B cell (primary cell): ENCODE measurements around the gene NUP210. TPM values are rescaled to one million over a fixed set of nuclear protein-coding genes. Genes with fewer than 3 reads are reported as not detected.
"Not testable (repeated sequence)": the region's sequence is repeated elsewhere in the genome, so short reads cannot be mapped to it uniquely, and the experiment has no call there.

Experiments
- ATAC-seq: fragments of 200-7000 bp; cut with Tn5 transposase; one replicate; pipeline ENCODE4 v1.10.0; 2021; ENCODE audit warnings: low read depth, mild to moderate bottlenecking, moderate number of reproducible peaks, moderate library complexity
- CTCF ChIA-PET: fragments of 350-600 bp; sonication (Branson Sonifier 250); formaldehyde crosslinking; loops from one replicate; lab custom pipeline; 2021; ENCODE audit warnings: antibody characterized with exemption, inconsistent platforms; lab: Charles Lee
- POLR2A ChIA-PET: fragments of 350-600 bp; sonication (Branson Sonifier 250); formaldehyde crosslinking; loops from one replicate; lab custom pipeline; 2021; ENCODE audit warnings: antibody characterized with exemption; lab: Charles Lee
- DNase-seq: peaks from one replicate; pipeline ENCODE4 v3.0.0; 2013
- H2AFZ ChIP-seq: 2 replicates; pipeline ENCODE4 v1.6.1; 2012; ENCODE audit warnings: mild to moderate bottlenecking, low read depth, low read length; ENCODE audit not compliant: insufficient read depth, poor library complexity, severe bottlenecking
- H3K27ac ChIP-seq, 2 donors: 1 replicate in 1 of 2; 2 replicates in 1 of 2; pipeline ENCODE4 v1.5.1; 2012 to 2013; ENCODE audit warnings: low read length in 2 of 2, mild to moderate bottlenecking in 2 of 2, moderate library complexity in 1 of 2
- H3K27me3 ChIP-seq, 4 experiments: fragments of 200-600 bp in 1 of 4; sonication (generic) in 1 of 4; replicated peaks in 1 of 4; 1 replicate in 2 of 4; 2 replicates in 2 of 4; pipeline versions ENCODE4 v1.6.1 to v1.7.0; 2013 to 2016; ENCODE audit warnings: low read length in 3 of 4, mild to moderate bottlenecking in 2 of 4, mixed read lengths in 1 of 4, moderate library complexity in 1 of 4; ENCODE audit not compliant: insufficient read depth in 4 of 4, control insufficient read depth in 3 of 4; ENCODE audit errors: control extremely low read depth in 1 of 4
- H3K36me3 ChIP-seq, 2 experiments: replicated peaks in 1 of 2; 1 replicate in 1 of 2; 2 replicates in 1 of 2; pipeline versions ENCODE4 v1.6.1 to v1.7.1; 2013; ENCODE audit warnings: low read length in 1 of 2; ENCODE audit not compliant: insufficient read depth in 2 of 2, control insufficient read depth in 1 of 2; ENCODE audit errors: control extremely low read depth in 1 of 2, extremely low read depth in 1 of 2
- H3K4me1 ChIP-seq, 2 donors: fragments of 200-600 bp in 1 of 2; sonication (generic) in 1 of 2; 1 replicate in 1 of 2; 2 replicates in 1 of 2; pipeline versions ENCODE4 v1.5.1 to v1.6.1; 2013 to 2017; ENCODE audit warnings: low read length in 2 of 2; ENCODE audit not compliant: control insufficient read depth in 2 of 2, insufficient read depth in 2 of 2
- H3K4me2 ChIP-seq: replicated peaks from 2 replicates; pipeline ENCODE3; 2012; ENCODE audit warnings: mild to moderate bottlenecking, low read depth, low read length; ENCODE audit not compliant: poor library complexity, severe bottlenecking
- H3K4me3 ChIP-seq, 5 experiments: fragments of 200-600 bp in 1 of 5; sonication (generic) in 1 of 5; 1 replicate in 3 of 5; 2 replicates in 2 of 5; pipeline versions ENCODE4 v1.5.1 to v1.7.0; 2011 to 2016; ENCODE audit warnings: low read length in 4 of 5, mild to moderate bottlenecking in 4 of 5, low read depth in 2 of 5, control low read depth in 1 of 5, moderate library complexity in 1 of 5; ENCODE audit not compliant: insufficient read depth in 1 of 5; ENCODE audit errors: control extremely low read depth in 1 of 5, extremely low read depth in 1 of 5
- H3K79me2 ChIP-seq: fragments of 200-600 bp; sonication (generic); one replicate; pipeline ENCODE4 v1.6.0; 2016; ENCODE audit warnings: low read length; ENCODE audit not compliant: control insufficient read depth, insufficient read depth
- H3K9ac ChIP-seq: fragments of 200-600 bp; sonication (generic); 2 replicates; pipeline ENCODE4 v1.6.1; 2017; ENCODE audit warnings: mild to moderate bottlenecking, low read length, moderate library complexity
- H3K9me3 ChIP-seq, 3 donors: one replicate each; pipeline versions ENCODE4 v1.6.1 to v1.7.1; 2013; ENCODE audit warnings: low read length in 2 of 3; ENCODE audit not compliant: control insufficient read depth in 2 of 3, insufficient read depth in 1 of 3; ENCODE audit errors: control extremely low read depth in 1 of 3
- H4K20me1 ChIP-seq: 2 replicates; pipeline ENCODE4 v1.6.0; 2012; ENCODE audit warnings: mild to moderate bottlenecking, low read length; ENCODE audit not compliant: insufficient read depth, control insufficient read depth, poor library complexity, severe bottlenecking
- H3K27ac Mint-ChIP-seq: one replicate; pipeline ENCODE4 v1.8.0; 2021; ENCODE audit warnings: mixed read lengths
- H3K27me3 Mint-ChIP-seq: one replicate; pipeline ENCODE4 v1.8.0; 2021; ENCODE audit warnings: mixed read lengths
- H3K4me1 Mint-ChIP-seq: one replicate; pipeline ENCODE4 v1.8.0; 2021; ENCODE audit warnings: mixed read lengths
- H3K4me3 Mint-ChIP-seq: one replicate; pipeline ENCODE4 v1.8.0; 2021; ENCODE audit warnings: mixed read lengths
- H3K9me3 Mint-ChIP-seq: one replicate; pipeline ENCODE4 v1.8.0; 2022; ENCODE audit warnings: mixed read lengths; ENCODE audit not compliant: insufficient read depth
- CTCF ChIP-seq: fragments of 200-600 bp; IDR thresholded peaks from one replicate; pipeline ENCODE4 v1.8.0; 2022; ENCODE audit warnings: antibody characterized with exemption, mild to moderate bottlenecking
- EZH2 ChIP-seq: IDR thresholded peaks from 2 replicates; pipeline ENCODE4 v1.6.1; 2012; ENCODE audit warnings: borderline replicate concordance, low read depth, mild to moderate bottlenecking, moderate library complexity, low read length; ENCODE audit not compliant: insufficient read depth, poor library complexity, severe bottlenecking
- WGBS: methylation state at CpG from one replicate; pipeline ENCODE4 v1.1.5; 2013; ENCODE audit warnings: missing lambda C conversion rate; ENCODE audit not compliant: insufficient coverage; 5-methylcytosine and 5-hydroxymethylcytosine counted together
- intact Hi-C: fragments of 100-400 bp; cut with micrococcal nuclease; formaldehyde crosslinking; loops from one replicate; pipeline ENCODE4 v1.10.0; 2022
- polyA plus RNA-seq: library from polyadenylated mRNA; depleted of rRNA; stranded (reverse); fragments of >200 nt; gene quantifications from 2 replicates; pipeline ENCODE4 v1.2.3, GENCODE V29; 2012
- total RNA-seq, 2 donors: library from RNA; stranded (reverse); fragments of 120-200 nt in 1 of 2; gene quantifications; 1 replicate in 1 of 2; 2 replicates in 1 of 2; pipeline versions ENCODE4 v1.2.3 to v1.2.4, GENCODE V29; 2013 to 2022

NUP210 gene
- total and polyA plus RNA-seq, 2 donors (not counting 1 experiment from before 2014, with no cell fraction given) = 114 to 159 TPM

DNA sequence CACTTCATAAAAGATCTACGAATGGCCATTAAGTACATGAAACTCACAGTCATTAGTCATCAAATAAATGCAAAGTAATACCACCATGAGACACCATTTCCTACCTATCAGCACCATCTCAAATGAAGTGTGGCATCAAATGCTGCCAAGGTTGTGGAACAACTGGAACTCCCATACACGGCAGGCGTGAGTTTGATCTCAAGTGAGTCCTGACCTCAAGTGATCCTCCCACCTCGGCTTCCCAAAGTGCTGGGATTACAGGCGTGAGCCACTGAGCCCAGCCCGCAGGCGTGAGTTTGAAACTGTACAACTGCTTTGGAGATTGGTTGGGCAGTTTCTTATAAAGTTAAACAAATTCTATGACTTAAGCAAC lies 31.2 kb upstream of the NUP210 start:
- ChIA-PET CTCF (interaction anchor here (1.0 to 7.3 kb wide), 30 partner anchors 11 to 550 kb away, joined by 3 to 114 read pairs (median 10); partner anchors contain the start of gene NUP210), POLR2A (interaction anchor here (0.6 to 2.2 kb wide), 10 partner anchors 28 to 439 kb away, joined by 3 to 18 read pairs (median 8); partner anchors contain the start of genes HDAC11 and NUP210)
- Histone ChIP-seq H2AFZ (peak overlapping the region; percentile 63), H3K4me3 (peak overlapping the region; percentile 54 to 65 (median 55)), H3K27ac (peak overlapping the region in 1 of 2 donors; percentile 65), H3K9ac (peak overlapping the region; percentile 62), H4K20me1 (no peaks in the 10 kb centered on the region), H3K36me3 (no peaks in the 10 kb centered on the region), H3K79me2 (no peaks in the 10 kb centered on the region), H3K9me3 (no peaks in the 10 kb centered on the region), H3K27me3 (no peaks in the 10 kb centered on the region), H3K4me1 (peaks cover 6 to 16% of the 10 kb centered on the region in 2 donors), H3K4me2 (peak overlapping the region; percentile 68)
- H3K4me3 Mint-ChIP-seq = peak overlapping the region; percentile 87
- 8% methylated on average over 1 of the region's 7 CpGs for WGBS
- peak; percentile 0 for ATAC-seq
- H3K4me1 Mint-ChIP-seq = peaks cover 18% of the 10 kb centered on the region
- intact Hi-C loops = loop anchor here (1.0 to 5.0 kb wide), 3 partner anchors 29 to 429 kb away; partner anchors contain the start of gene HDAC11
- TF ChIP-seq CTCF (no peak), EZH2 (no peak)
- peak overlapping the region; percentile 84 for H3K27ac Mint-ChIP-seq
- DNase-seq = no peak
- no peaks in the 10 kb centered on the region for H3K27me3 Mint-ChIP-seq
- H3K9me3 Mint-ChIP-seq = no peaks in the 10 kb centered on the region

- H3K27ac Mint-ChIP-seq, H3K27ac ChIP-seq, H3K4me3 ChIP-seq, H3K9me3 ChIP-seq, H3K79me2 ChIP-seq, POLR2A ChIA-PET, H3K4me1 Mint-ChIP-seq, H3K27me3 ChIP-seq, H3K36me3 ChIP-seq, H4K20me1 ChIP-seq, H3K27me3 Mint-ChIP-seq, CTCF ChIA-PET, H3K4me1 ChIP-seq, intact Hi-C loops, H3K4me3 Mint-ChIP-seq, H3K9me3 Mint-ChIP-seq, H3K4me2 ChIP-seq, H2AFZ ChIP-seq, H3K9ac ChIP-seq, ATAC-seq, DNase-seq: not testable (repeated sequence)
- WGBS = 71% methylated on average over 1 of the region's 2 CpGs
Measured at GRCh38 chr3:13442882-13443281, 22.8 kb upstream of the NUP210 start.
